ENCODE data around the gene MCU.

Gene MCU

GRCh38 chr10:72810976-72811375 is 119.0 kb downstream of the MCU start:
- DNase-seq, result no peak

- no peak for DNase-seq
These were observed 120.4 kb downstream of the MCU start for GRCh38 chr10:72812415-72812752.

- no peak for DNase-seq
These were observed 120.9 kb downstream of the MCU start for GRCh38 chr10:72812753-72813430.

GRCh38 chr10:72814099-72814790 is 122.3 kb downstream of the MCU start:
- DNase-seq, result no peak

GRCh38 chr10:72816565-72816964 is 124.6 kb downstream of the MCU start:
- no peak for DNase-seq

- no peak for DNase-seq
These were observed 126.1 kb downstream of the MCU start for GRCh38 chr10:72818076-72818475.

GRCh38 chr10:72819053-72819452 is 127.1 kb downstream of the MCU start:
- DNase-seq, result no peak

GRCh38 chr10:72821606-72822005 is 129.7 kb downstream of the MCU start:
- no peak for DNase-seq

GRCh38 chr10:72822342-72822986 is 130.5 kb downstream of the MCU start:
- DNase-seq, result no peak

- no peak for DNase-seq
These were observed 133.2 kb downstream of the MCU start for GRCh38 chr10:72825163-72825562.

- no peak for DNase-seq
These were observed 134.4 kb downstream of the MCU start for GRCh38 chr10:72826346-72826745.

GRCh38 chr10:72828294-72828693 is 136.4 kb downstream of the MCU start:
- DNase-seq, result no peak

GRCh38 chr10:72830625-72831024 is 138.7 kb downstream of the MCU start:
- DNase-seq, result no peak

- DNase-seq, result no peak
These were observed 139.9 kb downstream of the MCU start for GRCh38 chr10:72831696-72832409.

GRCh38 chr10:72832701-72833100 is 140.8 kb downstream of the MCU start:
- no peak for DNase-seq

- peak; percentile 64 for DNase-seq
These were observed 142.4 kb downstream of the MCU start for GRCh38 chr10:72834183-72834825.

GRCh38 chr10:72840319-72840718 is 148.4 kb downstream of the MCU start:
- DNase-seq, result no peak

- no peak for DNase-seq
These were observed 149.5 kb downstream of the MCU start for GRCh38 chr10:72841487-72841886.

- DNase-seq, result no peak
These were observed 150.2 kb downstream of the MCU start for GRCh38 chr10:72842164-72842563.

GRCh38 chr10:72846238-72846637 is 154.3 kb downstream of the MCU start:
- DNase-seq, result no peak

GRCh38 chr10:72847681-72848080 is 155.7 kb downstream of the MCU start:
- no peak for DNase-seq

GRCh38 chr10:72850861-72851260 is 158.9 kb downstream of the MCU start:
- no peak for DNase-seq

- no peak for DNase-seq
These were observed 159.6 kb downstream of the MCU start for GRCh38 chr10:72851509-72851908.
